ENCODE measurements around the gene CDH7.

DNA sequence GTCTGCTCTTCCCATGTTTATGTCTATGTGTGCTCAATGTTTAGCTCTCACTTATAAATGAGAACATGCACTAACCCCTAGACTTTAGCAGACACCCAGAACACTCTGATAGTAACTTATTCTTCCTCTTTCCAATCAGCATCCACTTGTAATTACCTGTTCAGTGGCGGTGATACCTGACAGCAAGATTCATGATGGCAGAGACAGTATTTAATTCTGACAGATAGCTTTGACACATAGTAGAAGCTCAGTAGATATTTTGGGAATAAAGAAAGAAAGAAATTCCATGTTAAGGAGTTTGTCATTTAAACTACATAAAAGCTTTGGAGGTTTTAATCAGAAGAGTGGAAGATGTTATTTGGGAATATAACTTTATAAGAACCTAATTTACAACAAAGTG is 171.3 kb downstream of the CDH7 start:
- TF ChIP-seq, protein P1, sequence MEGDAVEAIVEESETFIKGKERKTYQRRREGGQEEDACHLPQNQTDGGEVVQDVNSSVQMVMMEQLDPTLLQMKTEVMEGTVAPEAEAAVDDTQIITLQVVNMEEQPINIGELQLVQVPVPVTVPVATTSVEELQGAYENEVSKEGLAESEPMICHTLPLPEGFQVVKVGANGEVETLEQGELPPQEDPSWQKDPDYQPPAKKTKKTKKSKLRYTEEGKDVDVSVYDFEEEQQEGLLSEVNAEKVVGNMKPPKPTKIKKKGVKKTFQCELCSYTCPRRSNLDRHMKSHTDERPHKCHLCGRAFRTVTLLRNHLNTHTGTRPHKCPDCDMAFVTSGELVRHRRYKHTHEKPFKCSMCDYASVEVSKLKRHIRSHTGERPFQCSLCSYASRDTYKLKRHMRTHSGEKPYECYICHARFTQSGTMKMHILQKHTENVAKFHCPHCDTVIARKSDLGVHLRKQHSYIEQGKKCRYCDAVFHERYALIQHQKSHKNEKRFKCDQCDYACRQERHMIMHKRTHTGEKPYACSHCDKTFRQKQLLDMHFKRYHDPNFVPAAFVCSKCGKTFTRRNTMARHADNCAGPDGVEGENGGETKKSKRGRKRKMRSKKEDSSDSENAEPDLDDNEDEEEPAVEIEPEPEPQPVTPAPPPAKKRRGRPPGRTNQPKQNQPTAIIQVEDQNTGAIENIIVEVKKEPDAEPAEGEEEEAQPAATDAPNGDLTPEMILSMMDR (IDR thresholded peaks at IDR 0.05; ENCODE audit: low read depth, low read length, poor library complexity, severe bottlenecking) = no peak
- TF ChIP-seq EZH2phosphoT487 (IDR thresholded peaks at IDR 0.05; ENCODE audit: borderline replicate concordance, low read length) = no peak

All from DOHH2 (cell line).